Neural progenitor cell (in vitro differentiated cells): ENCODE measurements around the gene FCF1. TPM values are rescaled to one million over a fixed set of nuclear protein-coding genes. Genes with fewer than 3 reads are reported as not detected.

ENCODE experiments used
- DNase-seq: peaks from one replicate; pipeline ENCODE4 v3.0.0-alpha.2; 2016; ENCODE audit warnings: low spot score
- H2AFZ ChIP-seq: fragments of 200-600 bp; sonication (generic); replicated peaks from 2 replicates; pipeline ENCODE4 v1.6.1; 2016; ENCODE audit warnings: antibody characterized with exemption
- H3F3A ChIP-seq: fragments of 200-600 bp; sonication (generic); 2 replicates; pipeline ENCODE4 v1.6.1; 2016; ENCODE audit warnings: antibody characterized with exemption, low read depth
- H3K27ac ChIP-seq: fragments of 200-600 bp; sonication (generic); 2 replicates; pipeline ENCODE4 v1.5.1; 2016; ENCODE audit warnings: mild to moderate bottlenecking
- H3K27me3 ChIP-seq: fragments of 200-600 bp; sonication (generic); 2 replicates; pipeline ENCODE4 v1.6.1; 2016; ENCODE audit warnings: mild to moderate bottlenecking, moderate library complexity
- H3K36me3 ChIP-seq: fragments of 200-600 bp; sonication (generic); 2 replicates; pipeline ENCODE4 v1.5.1; 2016
- H3K4me1 ChIP-seq: fragments of 200-600 bp; sonication (generic); 2 replicates; pipeline ENCODE4 v1.6.1; 2016; ENCODE audit warnings: mixed run types
- H3K4me2 ChIP-seq: fragments of 200-600 bp; sonication (generic); 2 replicates; pipeline ENCODE4 v1.6.1; 2016
- H3K4me3 ChIP-seq: fragments of 200-600 bp; sonication (generic); 2 replicates; pipeline ENCODE4 v1.5.1; 2016
- H3K79me2 ChIP-seq: fragments of 200-600 bp; sonication (generic); 2 replicates; pipeline ENCODE4 v1.6.1; 2016; ENCODE audit warnings: low read depth
- H3K9ac ChIP-seq: fragments of 200-600 bp; sonication (generic); 2 replicates; pipeline ENCODE4 v1.6.1; 2016
- H3K9me3 ChIP-seq: fragments of 200-600 bp; sonication (generic); 2 replicates; pipeline ENCODE4 v1.5.1; 2016; ENCODE audit warnings: low read depth
- H4K20me1 ChIP-seq: fragments of 200-600 bp; sonication (generic); 2 replicates; pipeline ENCODE4 v1.6.1; 2016; ENCODE audit warnings: low read depth
- H3K27ac Mint-ChIP-seq: 3 replicates; pipeline ENCODE4 v1.8.0; 2021; ENCODE audit warnings: mixed read lengths
- H3K27me3 Mint-ChIP-seq: 2 replicates; pipeline ENCODE4 v1.8.0; 2022; ENCODE audit warnings: low read depth, mild to moderate bottlenecking, inconsistent platforms, moderate library complexity, mixed read lengths; ENCODE audit not compliant: insufficient read depth
- H3K36me3 Mint-ChIP-seq: 3 replicates; pipeline ENCODE4 v1.8.0; 2021; ENCODE audit warnings: mixed read lengths
- H3K4me1 Mint-ChIP-seq: 3 replicates; pipeline ENCODE4 v1.8.0; 2021; ENCODE audit warnings: mixed read lengths
- H3K4me3 Mint-ChIP-seq: 3 replicates; pipeline ENCODE4 v1.8.0; 2021; ENCODE audit warnings: mild to moderate bottlenecking, moderate library complexity, mixed read lengths
- H3K9me3 Mint-ChIP-seq: 3 replicates; pipeline ENCODE4 v1.8.0; 2020; ENCODE audit warnings: mixed read lengths
- CTCF ChIP-seq: fragments of 200-600 bp; sonication (generic); IDR thresholded peaks from 2 replicates; pipeline ENCODE4 v1.5.1; 2017; ENCODE audit warnings: antibody characterized with exemption, mild to moderate bottlenecking
- EZH2 ChIP-seq: fragments of 200-600 bp; sonication (generic); IDR thresholded peaks from 2 replicates; pipeline ENCODE4 v1.6.1; 2017; ENCODE audit warnings: antibody characterized with exemption, mild to moderate bottlenecking, moderate library complexity
- EZH2phosphoT487 ChIP-seq: fragments of 200-600 bp; sonication (generic); IDR thresholded peaks from 2 replicates; pipeline ENCODE4 v1.6.1; 2017; ENCODE audit warnings: antibody characterized with exemption
- total RNA-seq: library from RNA; depleted of rRNA; stranded (reverse); fragments of >200 nt; gene quantifications from 2 replicates; pipeline ENCODE4 v1.2.3, GENCODE V29; 2015; ENCODE audit warnings: low replicate concordance

FCF1 gene
- total RNA-seq, 1 donor from 2014 or later = 96.1 TPM

- peaks cover 9% of the 10 kb centered on the region for H3K4me1 ChIP-seq
- peaks cover 78% of the 10 kb centered on the region for H3K79me2 ChIP-seq
- Mint-ChIP-seq H3K4me3 (peak overlapping the region; percentile 97), H3K36me3 (no peaks in the 10 kb centered on the region), H3K27me3 (no peaks in the 10 kb centered on the region), H3K9me3 (no peaks in the 10 kb centered on the region), H3K27ac (no peak overlapping the region), H3K4me1 (peaks cover 21% of the 10 kb centered on the region)
- no peak overlapping the region for H3K27ac ChIP-seq
- no peak overlapping the region for H3K9ac ChIP-seq
- H3K27me3 ChIP-seq = no peaks in the 10 kb centered on the region
- peaks cover 17% of the 10 kb centered on the region for H4K20me1 ChIP-seq
- H3F3A ChIP-seq = no peaks in the 10 kb centered on the region
- no peaks in the 10 kb centered on the region for H3K9me3 ChIP-seq
- H3K4me2 ChIP-seq = peak overlapping the region; percentile 86
- no peak overlapping the region for H2AFZ ChIP-seq
- no peak for TF ChIP-seq EZH2
- no peak for TF ChIP-seq CTCF
- no peak for TF ChIP-seq EZH2phosphoT487
- DNase-seq = no peak
- peaks cover 7% of the 10 kb centered on the region for H3K36me3 ChIP-seq
- peak overlapping the region; percentile 94 for H3K4me3 ChIP-seq
These were observed 1.3 kb upstream of the FCF1 start for GRCh38 chr14:74711651-74712050.

DNA sequence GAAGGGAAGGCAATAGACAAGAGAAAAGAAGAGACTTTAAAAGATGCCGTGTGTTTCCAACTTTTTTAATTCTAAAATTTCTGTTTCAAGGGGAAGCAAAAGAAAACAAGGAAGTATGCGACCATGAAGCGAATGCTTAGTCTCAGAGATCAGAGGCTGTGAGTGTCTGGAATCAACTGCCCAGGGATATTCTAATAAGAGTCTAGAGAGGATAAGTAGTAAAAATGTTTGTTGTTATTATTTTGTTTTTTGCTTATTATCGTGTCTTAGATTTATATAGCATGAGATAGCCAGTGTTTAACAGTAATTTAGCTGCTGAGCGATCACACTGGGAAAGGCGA, 421 bp downstream of the FCF1 start:
- H3K9me3 ChIP-seq = no peaks in the 10 kb centered on the region
- Mint-ChIP-seq H3K9me3 (no peaks in the 10 kb centered on the region), H3K4me1 (peaks cover 21% of the 10 kb centered on the region), H3K4me3 (peak overlapping the region; percentile 97), H3K27me3 (no peaks in the 10 kb centered on the region), H3K27ac (peak overlapping the region; percentile 6), H3K36me3 (no peaks in the 10 kb centered on the region)
- peaks cover 9% of the 10 kb centered on the region for H3K4me1 ChIP-seq
- H3K4me3 ChIP-seq = peak overlapping the region; percentile 94
- no peaks in the 10 kb centered on the region for H3K27me3 ChIP-seq
- H3K4me2 ChIP-seq = peak overlapping the region; percentile 86
- TF ChIP-seq CTCF = no peak
- TF ChIP-seq EZH2 = no peak
- no peak for TF ChIP-seq EZH2phosphoT487
- no peak overlapping the region for H3K27ac ChIP-seq
- H4K20me1 ChIP-seq = peaks cover 14% of the 10 kb centered on the region
- H2AFZ ChIP-seq = peak overlapping the region; percentile 97
- no peak for DNase-seq
- peak overlapping the region; percentile 94 for H3K9ac ChIP-seq
- peaks cover 7% of the 10 kb centered on the region for H3K36me3 ChIP-seq
- no peaks in the 10 kb centered on the region for H3F3A ChIP-seq
- peaks cover 61% of the 10 kb centered on the region for H3K79me2 ChIP-seq

GRCh38 chr14:74720526-74720925, 7.6 kb downstream of the FCF1 start:
- TF ChIP-seq CTCF = no peak
- no peak for TF ChIP-seq EZH2
- TF ChIP-seq EZH2phosphoT487 = no peak
- Histone ChIP-seq H3K27ac (no peak overlapping the region), H3K36me3 (peaks cover 6% of the 10 kb centered on the region), H3K9ac (no peak overlapping the region), H3K4me2 (no peak overlapping the region), H3K27me3 (no peaks in the 10 kb centered on the region), H3K4me3 (no peak overlapping the region), H4K20me1 (no peaks in the 10 kb centered on the region), H3F3A (no peaks in the 10 kb centered on the region), H3K9me3 (no peaks in the 10 kb centered on the region), H3K79me2 (no peaks in the 10 kb centered on the region), H2AFZ (no peak overlapping the region), H3K4me1 (no peaks in the 10 kb centered on the region)
- H3K27me3 Mint-ChIP-seq = no peaks in the 10 kb centered on the region
- no peak for DNase-seq
- H3K4me1 Mint-ChIP-seq = no peaks in the 10 kb centered on the region
- H3K9me3 Mint-ChIP-seq = no peaks in the 10 kb centered on the region
- no peak overlapping the region for H3K27ac Mint-ChIP-seq
- H3K4me3 Mint-ChIP-seq = no peak overlapping the region
- H3K36me3 Mint-ChIP-seq = peaks cover 3% of the 10 kb centered on the region

- no peaks in the 10 kb centered on the region for H3K4me1 ChIP-seq
- H3F3A ChIP-seq = no peaks in the 10 kb centered on the region
- no peaks in the 10 kb centered on the region for H4K20me1 ChIP-seq
- H3K36me3 Mint-ChIP-seq = peaks cover 5% of the 10 kb centered on the region
- no peak overlapping the region for H3K9ac ChIP-seq
- H3K27ac Mint-ChIP-seq = no peak overlapping the region
- H3K27ac ChIP-seq = no peak overlapping the region
- no peaks in the 10 kb centered on the region for H3K36me3 ChIP-seq
- no peaks in the 10 kb centered on the region for H3K4me1 Mint-ChIP-seq
- H3K27me3 ChIP-seq = no peaks in the 10 kb centered on the region
- no peak overlapping the region for H3K4me3 ChIP-seq
- no peaks in the 10 kb centered on the region for H3K79me2 ChIP-seq
- H3K4me2 ChIP-seq = no peak overlapping the region
- H3K27me3 Mint-ChIP-seq = no peaks in the 10 kb centered on the region
- H3K4me3 Mint-ChIP-seq = no peak overlapping the region
- H3K9me3 ChIP-seq = no peaks in the 10 kb centered on the region
- TF ChIP-seq EZH2phosphoT487 = no peak
- TF ChIP-seq EZH2 = no peak
- TF ChIP-seq CTCF = no peak
- H3K9me3 Mint-ChIP-seq = no peaks in the 10 kb centered on the region
- H2AFZ ChIP-seq = no peak overlapping the region
- no peak for DNase-seq
These were observed 10.2 kb downstream of the FCF1 start for GRCh38 chr14:74723134-74723533.
